Endothelial cell of umbilical vein (primary cell): Measurements from ENCODE around the gene HLA-DOA. TPM values are rescaled to one million over a fixed set of nuclear protein-coding genes. Genes with fewer than 3 reads are reported as not detected.

Experiments used
- BruUV-seq: library from RNA; stranded (reverse); fragments of 400-500 nt; replicated peaks from 2 replicates; lab custom pipeline; 2021; lab: Mats Ljungman, UMichigan
- CTCF ChIA-PET: fragments of 300-600, 350-600 bp; sonication (Branson Sonifier 250); formaldehyde crosslinking; loops from one replicate; lab custom pipeline; 2021; ENCODE audit warnings: antibody characterized with exemption, inconsistent platforms; lab: Charles Lee
- POLR2A ChIA-PET: fragments of 300-600, 350-600 bp; sonication (Branson Sonifier 250); formaldehyde crosslinking; loops from one replicate; lab custom pipeline; 2021; ENCODE audit warnings: antibody characterized with exemption, inconsistent platforms; lab: Charles Lee
- DNase-seq: peaks from one replicate; pipeline ENCODE4 v3.0.0-alpha.2; 2011; ENCODE audit warnings: low read depth, low spot score
- FAIRE-seq: peaks from 2 replicates; lab custom pipeline; 2011; peaks lifted over from hg19 to GRCh38; lab: Jason Lieb, UNC
- H2AFZ ChIP-seq: 2 replicates; pipeline ENCODE4 v1.6.0; 2012; ENCODE audit warnings: low read depth, low read length, control low read depth, inconsistent platforms
- H3K27ac ChIP-seq: 2 replicates; pipeline ENCODE4 v1.5.1; 2011; ENCODE audit warnings: low read depth, mild to moderate bottlenecking, control low read depth, low read length, moderate library complexity; ENCODE audit not compliant: insufficient read depth
- H3K27me3 ChIP-seq, 2 experiments: 2 replicates each; pipeline versions ENCODE4 v1.6.0 to v1.6.1; 2011; ENCODE audit warnings: low read length in 2 of 2, mixed read lengths in 1 of 2; ENCODE audit not compliant: control insufficient read depth in 2 of 2, insufficient read depth in 2 of 2
- H3K36me3 ChIP-seq, 2 experiments: 2 replicates in 1 of 2; 3 replicates in 1 of 2; pipeline ENCODE4 v1.5.1; 2011; ENCODE audit warnings: low read length in 2 of 2, mild to moderate bottlenecking in 1 of 2, moderate library complexity in 1 of 2; ENCODE audit not compliant: control insufficient read depth in 2 of 2, insufficient read depth in 2 of 2; ENCODE audit errors: extremely low read depth in 1 of 2
- H3K4me1 ChIP-seq: 3 replicates; pipeline ENCODE4 v1.5.1; 2011; ENCODE audit warnings: mild to moderate bottlenecking, low read length; ENCODE audit not compliant: control insufficient read depth, insufficient read depth; ENCODE audit errors: extremely low read depth
- H3K4me2 ChIP-seq: 2 replicates; pipeline ENCODE4 v1.6.1; 2011; ENCODE audit warnings: low read length, control low read depth, mixed read lengths; ENCODE audit not compliant: insufficient read depth
- H3K4me3 ChIP-seq, 3 experiments: fragments of 200-600 bp in 1 of 3; sonication (generic), shearing (Covaris generic) in 1 of 3; replicated peaks in 1 of 3; 2 replicates each; pipeline ENCODE4 v1.5.1; 2011 to 2016; ENCODE audit warnings: control low read depth in 3 of 3, low read length in 3 of 3, mild to moderate bottlenecking in 2 of 3, inconsistent platforms in 1 of 3, low read depth in 1 of 3, moderate library complexity in 1 of 3; ENCODE audit not compliant: insufficient read depth in 1 of 3
- H3K79me2 ChIP-seq: 2 replicates; pipeline ENCODE4 v1.6.0; 2012; ENCODE audit warnings: low read length, inconsistent platforms; ENCODE audit not compliant: control insufficient read depth, insufficient read depth
- H3K9ac ChIP-seq: replicated peaks from 2 replicates; pipeline ENCODE3; 2011; ENCODE audit warnings: low read length, control low read depth; ENCODE audit not compliant: insufficient read depth; ENCODE audit errors: extremely low read depth
- H3K9me1 ChIP-seq: replicated peaks from 3 replicates; pipeline ENCODE4 v1.6.0; 2011; ENCODE audit warnings: mild to moderate bottlenecking, low read length; ENCODE audit not compliant: control insufficient read depth, insufficient read depth; ENCODE audit errors: extremely low read depth
- H3K9me3 ChIP-seq: replicated peaks from 2 replicates; pipeline ENCODE4 v1.5.1; 2012; ENCODE audit warnings: low read length, inconsistent platforms; ENCODE audit not compliant: control insufficient read depth, insufficient read depth
- H4K20me1 ChIP-seq: replicated peaks from 2 replicates; pipeline ENCODE3; 2011; ENCODE audit warnings: mild to moderate bottlenecking, low read length; ENCODE audit not compliant: control insufficient read depth, insufficient read depth; ENCODE audit errors: extremely low read depth
- EZH2 ChIP-seq: IDR thresholded peaks from 2 replicates; pipeline ENCODE4 v1.6.1; 2012; ENCODE audit warnings: borderline replicate concordance, low read depth, mild to moderate bottlenecking, moderate library complexity, low read length, inconsistent platforms; ENCODE audit not compliant: severe bottlenecking
- FOS ChIP-seq: IDR thresholded peaks from 2 replicates; pipeline ENCODE4 v1.6.1; 2011; ENCODE audit warnings: mild to moderate bottlenecking, low read length, moderate library complexity, borderline replicate concordance; ENCODE audit not compliant: insufficient read depth
- GATA2 ChIP-seq: IDR thresholded peaks from 2 replicates; pipeline ENCODE4 v1.7.0; 2011; ENCODE audit warnings: low read depth, mild to moderate bottlenecking, moderate library complexity, mixed read lengths, low read length; ENCODE audit not compliant: insufficient read length, insufficient read depth
- JUN ChIP-seq: IDR thresholded peaks from 2 replicates; pipeline ENCODE4 v1.6.1; 2011; ENCODE audit warnings: borderline replicate concordance, low read depth; ENCODE audit not compliant: insufficient read length, insufficient read depth
- MAX ChIP-seq: IDR thresholded peaks from 2 replicates; pipeline ENCODE4 v1.6.1; 2011; ENCODE audit not compliant: insufficient read depth, insufficient read length
- MYC ChIP-seq: IDR thresholded peaks from one replicate; pipeline ENCODE4 v1.6.1; 2011; ENCODE audit warnings: mild to moderate bottlenecking, low read depth, low read length
- POLR2A ChIP-seq: IDR thresholded peaks from 2 replicates; pipeline ENCODE4 v1.6.1; 2012; ENCODE audit warnings: low read depth, mild to moderate bottlenecking, control low read depth, low read length
- POLR2AphosphoS5 ChIP-seq: IDR thresholded peaks from 2 replicates; pipeline ENCODE4 v1.6.1; 2012; ENCODE audit warnings: low read depth, mild to moderate bottlenecking, control low read depth, low read length, moderate library complexity; ENCODE audit not compliant: insufficient read depth
- dilution Hi-C: fragments of 300-500 bp; cut with MboI; formaldehyde crosslinking; loops from one replicate; pipeline ENCODE4 v1.15.0; 2019; ENCODE audit warnings: low sequenced_read_pairs; ENCODE audit not compliant: extremely low pct_ligation_motif_present
- intact Hi-C: fragments of 100-400 bp; cut with micrococcal nuclease; formaldehyde crosslinking; loops from one replicate; pipeline ENCODE4 v1.10.0; 2022
- polyA plus RNA-seq, 4 experiments: library from polyadenylated mRNA; depleted of rRNA in 3 of 4; stranded (reverse) in 3 of 4; unstranded in 1 of 4; fragments of >200 nt; gene quantifications; 2 replicates each; pipeline versions ENCODE4 v1.2.1 to v1.2.3, GENCODE V29; 2011 to 2012; ENCODE audit warnings: missing spikeins in 1 of 4
- total RNA-seq: library from RNA; stranded (reverse); gene quantifications from 2 replicates; pipeline ENCODE4 v1.2.3, GENCODE V29; 2021
- TF ChIP-seq, protein P1 (sequence below), 2 donors: IDR thresholded peaks; 1 replicate in 1 of 2; 2 replicates in 1 of 2; pipeline ENCODE4 v1.5.1; 2011; ENCODE audit warnings: low read length in 2 of 2, mild to moderate bottlenecking in 2 of 2, moderate library complexity in 2 of 2, control low read depth in 1 of 2, inconsistent platforms in 1 of 2, low read depth in 1 of 2; ENCODE audit not compliant: insufficient read depth in 1 of 2; ENCODE audit errors: extremely low read depth in 1 of 2

HLA-DOA gene
- total and polyA plus RNA-seq, 2 donors (not counting 3 experiments of a cell fraction or from before 2014, with no cell fraction given) = not detected

DNA sequence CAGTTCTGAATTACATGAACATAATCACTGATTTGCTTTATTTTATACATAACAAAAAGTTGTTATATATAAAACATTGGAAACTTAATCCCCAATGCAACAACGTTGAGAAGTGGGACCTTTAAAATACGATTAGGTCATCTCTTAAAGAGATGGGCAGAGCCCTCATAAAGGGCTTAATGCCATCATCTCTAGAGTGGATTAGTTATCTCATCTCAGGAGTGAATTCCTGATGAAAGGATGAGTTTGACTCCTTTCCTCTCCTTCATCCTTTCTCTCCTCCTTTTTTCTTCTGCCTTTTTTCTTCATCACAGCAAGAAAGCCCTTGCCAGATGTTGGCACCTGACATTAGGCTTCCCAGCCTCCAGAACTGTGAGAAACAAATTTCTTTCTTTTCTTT lies 13.9 kb downstream of the HLA-DOA start:
- DNase-seq = no peak
- BruUV-seq = no TSS peak
- dilution Hi-C loops (no loop called here), intact Hi-C loops (no loop called here)
- Histone ChIP-seq H3K9me1 (no peaks in the 10 kb centered on the region), H3K27ac (no peak overlapping the region), H3K36me3 (no peaks in the 10 kb centered on the region), H3K79me2 (no peaks in the 10 kb centered on the region), H3K9me3 (no peaks in the 10 kb centered on the region), H3K4me2 (no peak overlapping the region), H4K20me1 (no peaks in the 10 kb centered on the region), H3K9ac (no peak overlapping the region), H3K4me1 (peaks cover 11% of the 10 kb centered on the region), H3K27me3 (peaks cover 9 to 16% of the 10 kb centered on the region in 2 experiments), H3K4me3 (no peak overlapping the region), H2AFZ (no peak overlapping the region)
- no peak for TF ChIP-seq JUN
- TF ChIP-seq, protein P1, sequence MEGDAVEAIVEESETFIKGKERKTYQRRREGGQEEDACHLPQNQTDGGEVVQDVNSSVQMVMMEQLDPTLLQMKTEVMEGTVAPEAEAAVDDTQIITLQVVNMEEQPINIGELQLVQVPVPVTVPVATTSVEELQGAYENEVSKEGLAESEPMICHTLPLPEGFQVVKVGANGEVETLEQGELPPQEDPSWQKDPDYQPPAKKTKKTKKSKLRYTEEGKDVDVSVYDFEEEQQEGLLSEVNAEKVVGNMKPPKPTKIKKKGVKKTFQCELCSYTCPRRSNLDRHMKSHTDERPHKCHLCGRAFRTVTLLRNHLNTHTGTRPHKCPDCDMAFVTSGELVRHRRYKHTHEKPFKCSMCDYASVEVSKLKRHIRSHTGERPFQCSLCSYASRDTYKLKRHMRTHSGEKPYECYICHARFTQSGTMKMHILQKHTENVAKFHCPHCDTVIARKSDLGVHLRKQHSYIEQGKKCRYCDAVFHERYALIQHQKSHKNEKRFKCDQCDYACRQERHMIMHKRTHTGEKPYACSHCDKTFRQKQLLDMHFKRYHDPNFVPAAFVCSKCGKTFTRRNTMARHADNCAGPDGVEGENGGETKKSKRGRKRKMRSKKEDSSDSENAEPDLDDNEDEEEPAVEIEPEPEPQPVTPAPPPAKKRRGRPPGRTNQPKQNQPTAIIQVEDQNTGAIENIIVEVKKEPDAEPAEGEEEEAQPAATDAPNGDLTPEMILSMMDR (IDR thresholded peaks at IDR 0.05; ENCODE audit: extremely low read depth in 1 of 2, insufficient read depth in 1 of 2, low read depth in 1 of 2, low read length in 2 of 2) = no peak
- no peak for TF ChIP-seq EZH2
- TF ChIP-seq MYC = no peak
- TF ChIP-seq POLR2A = no peak
- no peak for TF ChIP-seq GATA2
- TF ChIP-seq POLR2AphosphoS5 = no peak
- no peak for TF ChIP-seq MAX
- TF ChIP-seq FOS = no peak
- ChIA-PET CTCF (interaction anchor here (1.0 to 1.2 kb wide), 2 partner anchors 11 to 62 kb away, joined by 3 to 5 read pairs; no protein-coding TSS in a partner anchor), POLR2A (no interaction called here)
- FAIRE-seq = no peak
